ENCODE results near the gene TNS3. TPM values are rescaled to one million over a fixed set of nuclear protein-coding genes. Genes with fewer than 3 reads are reported as not detected.

TNS3 gene
- polyA plus RNA-seq, 3 donors = 92.4 to 94.7 (median 93.7) TPM

DNA sequence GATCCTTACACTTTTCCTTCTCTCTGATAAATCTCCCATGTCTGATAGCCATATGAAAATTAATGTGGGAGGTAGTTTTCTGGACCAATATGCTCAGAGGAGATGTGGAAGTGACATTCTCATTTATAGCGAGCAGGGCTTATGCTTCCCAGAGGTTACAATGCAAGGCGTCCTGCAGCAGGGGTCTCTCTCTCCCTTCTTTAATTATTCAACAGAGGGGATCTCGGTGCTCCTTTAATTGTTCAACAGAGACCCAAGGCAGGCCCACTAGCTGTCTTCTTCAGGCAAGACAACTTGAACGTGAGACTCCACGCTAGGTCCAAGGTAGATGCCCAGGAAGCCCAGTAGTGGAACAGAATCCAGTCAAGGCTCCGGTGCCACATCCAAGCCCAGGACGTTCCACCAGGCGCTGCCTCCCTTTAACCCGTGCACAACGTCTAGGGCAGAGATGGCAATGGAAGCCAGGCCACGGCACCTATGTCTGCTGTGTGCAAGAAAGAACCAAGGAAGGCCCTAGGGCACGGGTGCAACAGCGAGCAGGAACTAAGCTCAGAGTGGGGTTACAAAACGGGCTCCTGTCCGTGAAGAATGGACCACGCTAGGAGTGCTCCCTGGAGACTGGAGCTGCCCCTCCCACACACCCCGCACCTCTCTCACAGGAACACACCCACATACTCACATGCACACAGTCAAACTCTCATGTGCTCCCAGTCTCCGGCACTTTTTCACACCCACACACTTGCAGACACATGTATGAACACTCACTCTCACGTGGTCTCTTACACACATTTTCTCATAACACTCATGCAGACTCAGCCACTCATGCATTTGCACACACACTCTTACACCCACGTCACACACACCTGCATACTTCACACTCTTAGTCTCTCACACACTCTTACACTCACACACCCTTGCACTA, 230.4 kb downstream of the TNS3 start:
- no peak for DNase-seq

GRCh38 chr7:47350425-47350824, 231.5 kb downstream of the TNS3 start:
- no peak for DNase-seq

GRCh38 chr7:47349401-47349800, 232.5 kb downstream of the TNS3 start:
- DNase-seq = no peak

DNA sequence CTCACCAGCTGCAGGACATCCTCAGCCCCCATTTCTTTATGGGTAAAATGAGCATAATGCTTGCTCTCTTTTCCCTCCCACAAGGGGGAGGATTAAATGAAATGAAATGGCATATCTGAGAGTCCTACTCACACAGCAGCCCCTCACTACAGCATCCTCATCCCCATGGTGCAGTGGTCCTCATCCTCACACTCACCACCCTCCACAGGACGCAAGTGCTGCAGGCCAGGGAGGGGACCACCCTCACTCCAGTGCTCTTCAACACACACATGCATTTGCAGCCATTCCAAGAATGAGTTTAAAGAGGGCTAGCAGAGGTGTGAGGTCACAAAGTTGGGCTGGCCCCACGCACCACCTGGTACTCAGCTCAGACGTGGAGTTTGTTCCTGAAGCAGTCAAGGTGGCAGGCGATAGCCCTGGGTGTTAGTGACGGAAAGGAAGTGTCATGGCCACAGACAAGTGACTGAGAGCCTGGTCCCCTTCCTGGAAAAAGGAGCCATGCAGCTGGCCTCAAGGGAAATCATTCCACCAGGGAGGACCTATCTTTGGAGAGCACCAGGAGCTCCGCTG, 234.0 kb downstream of the TNS3 start:
- no peak for DNase-seq

DNA sequence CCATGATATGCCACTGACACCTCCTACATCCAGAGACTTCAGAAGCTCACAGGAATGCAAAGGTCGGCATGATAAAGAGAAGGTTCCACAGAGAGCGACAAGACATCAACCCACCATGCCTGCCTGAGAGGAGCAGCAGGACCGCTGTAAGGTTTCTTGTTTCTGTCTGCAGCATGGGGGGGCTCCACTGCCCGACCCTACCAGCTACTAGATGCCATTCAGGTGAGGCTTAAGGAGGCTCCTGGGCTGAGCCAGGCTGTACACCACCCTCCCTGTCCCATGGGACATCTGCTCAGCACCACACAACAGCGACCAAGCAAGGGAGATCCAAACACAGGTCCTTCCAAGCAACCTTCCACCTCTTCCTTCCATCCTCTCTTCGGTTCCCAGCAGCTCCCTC, 234.6 kb downstream of the TNS3 start:
- no peak for DNase-seq

DNA sequence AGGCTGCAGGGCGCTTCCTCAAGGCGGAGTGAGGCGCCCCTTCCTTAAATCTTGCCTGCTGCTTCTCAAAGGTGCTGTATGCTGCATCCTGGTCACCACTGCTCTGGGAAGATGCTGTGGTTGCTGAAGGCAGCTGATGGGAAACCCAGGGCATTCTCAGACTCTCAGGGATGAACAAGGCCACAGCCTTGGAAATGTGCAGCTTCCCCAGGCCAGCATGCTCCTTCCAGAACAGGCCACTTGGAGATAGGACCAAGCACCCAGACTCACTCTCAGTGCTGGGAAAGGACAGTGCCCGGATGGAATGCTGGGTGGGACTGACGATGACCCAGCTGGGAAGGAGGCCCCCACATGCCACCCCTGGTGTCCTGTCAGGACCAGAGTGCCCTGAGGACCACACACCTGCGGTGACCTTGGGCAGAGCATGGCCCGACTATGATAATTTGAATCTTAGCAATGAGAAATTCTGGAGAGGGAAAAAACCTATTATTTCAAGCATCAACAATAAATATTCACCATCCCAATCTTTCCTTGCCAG, 235.5 kb downstream of the TNS3 start:
- no peak for DNase-seq

DNA sequence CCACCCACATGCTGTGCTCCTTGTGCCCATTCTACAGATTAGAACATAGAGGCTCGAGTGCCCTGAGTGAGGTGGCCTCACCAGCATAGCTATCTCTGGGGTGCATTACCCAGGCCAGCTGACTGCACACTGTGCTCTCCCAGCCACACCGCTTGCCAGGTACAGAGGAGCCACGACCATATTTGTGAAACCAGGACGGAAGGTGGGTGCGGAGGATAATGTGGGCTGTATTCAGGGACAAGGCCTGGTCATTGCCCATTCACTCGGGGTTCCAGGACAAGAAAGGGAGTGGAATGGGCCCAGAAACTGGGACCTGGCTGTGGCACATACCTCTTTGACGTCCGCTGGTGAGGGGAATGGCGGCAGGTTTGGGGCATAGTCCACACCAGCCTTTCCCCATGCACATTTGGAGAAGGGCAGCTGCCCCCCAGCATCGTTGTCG, 236.0 kb downstream of the TNS3 start:
- DNase-seq = no peak

DNA sequence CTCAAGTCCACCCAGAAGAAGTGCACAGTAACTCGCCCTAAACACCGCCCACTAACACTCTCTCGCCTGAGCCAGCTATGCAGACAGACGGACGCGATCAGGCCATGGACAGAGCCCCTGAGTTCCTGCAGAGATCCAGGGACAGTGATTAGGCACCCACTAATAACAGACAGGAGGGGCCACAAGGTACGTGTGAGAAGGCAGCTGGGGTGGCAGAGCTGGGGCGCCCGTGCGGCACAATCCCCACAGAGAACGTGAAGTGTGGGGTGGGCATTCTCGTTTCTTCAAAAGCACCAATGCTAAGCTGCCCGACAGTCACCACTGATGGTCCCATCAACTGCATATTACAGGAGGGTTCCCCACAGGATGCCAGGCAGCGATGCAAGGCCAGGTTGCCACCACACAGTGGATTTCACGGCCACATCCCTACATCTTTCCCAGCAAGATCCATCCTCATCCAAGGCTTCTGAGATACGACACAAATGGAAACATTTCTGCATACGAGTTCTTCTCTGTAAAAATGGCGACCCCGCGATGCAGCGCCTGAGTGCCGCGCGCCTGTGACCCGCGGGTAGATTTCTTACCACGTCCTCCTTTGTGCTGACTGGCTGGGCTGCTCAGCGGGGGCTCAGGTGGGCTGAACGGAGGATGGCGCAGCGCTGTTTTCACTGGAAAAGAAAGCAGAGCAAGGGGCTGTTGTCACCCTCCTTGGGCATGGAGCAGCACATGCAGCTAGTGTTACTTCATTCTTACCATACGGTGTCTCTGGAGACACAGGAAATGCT, 237.5 kb downstream of the TNS3 start:
- no peak for DNase-seq

- no peak for DNase-seq
Measured at GRCh38 chr7:47343061-47343455, 238.9 kb downstream of the TNS3 start.

DNA sequence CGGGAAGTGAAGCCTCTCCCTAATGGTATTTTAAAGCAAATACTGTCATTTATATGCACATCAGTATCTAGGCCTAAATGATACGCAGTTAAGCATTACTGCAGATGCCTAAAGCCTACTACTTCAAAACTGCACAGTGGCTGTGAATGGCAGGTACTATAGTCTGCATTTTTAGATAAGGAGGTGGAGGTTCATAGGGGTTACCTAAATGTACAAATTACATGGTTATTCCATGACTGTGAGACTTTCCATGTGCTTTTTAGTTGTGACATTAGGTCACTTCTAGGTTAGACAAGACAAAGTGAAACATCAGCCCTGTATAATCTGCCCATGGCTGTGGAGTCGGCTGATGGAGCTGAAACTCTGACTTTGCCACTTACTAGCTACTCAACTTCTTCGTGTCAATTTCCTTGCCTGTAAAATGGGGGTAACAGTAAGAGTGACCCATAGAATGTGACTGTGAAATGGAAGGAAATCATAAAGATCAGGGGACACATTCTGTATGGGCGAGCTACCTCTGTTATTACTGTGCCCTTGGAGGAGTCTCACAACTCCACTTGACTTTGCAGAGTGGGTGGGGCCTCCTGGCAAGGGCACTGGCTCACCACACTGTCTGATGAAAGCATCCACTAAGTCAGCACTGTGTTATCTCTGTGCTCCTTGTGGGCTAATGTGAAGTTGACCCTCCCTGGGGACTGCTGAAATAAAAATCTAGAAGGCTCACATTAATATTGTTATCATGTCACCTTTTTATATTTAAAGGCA, 239.4 kb downstream of the TNS3 start:
- DNase-seq = no peak

DNA sequence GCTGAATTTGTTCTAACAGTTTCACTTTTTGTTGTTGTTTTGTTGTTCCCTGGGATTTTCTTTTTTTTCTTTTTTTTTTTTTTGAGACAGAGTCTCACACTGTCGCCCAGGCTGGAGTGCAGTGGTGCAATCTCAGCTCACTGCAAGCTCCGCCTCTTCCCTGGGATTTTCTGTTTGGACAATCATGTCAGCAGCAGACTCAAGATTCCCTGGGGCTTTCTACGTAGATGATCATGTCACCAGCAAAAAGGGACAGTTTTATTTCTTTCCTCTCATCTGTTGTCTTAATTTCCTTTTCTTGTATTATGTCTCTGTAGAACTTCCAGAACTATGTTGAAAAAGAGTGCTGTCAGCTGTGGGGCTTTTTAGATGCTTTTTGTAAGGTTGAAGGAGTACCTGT, 241.4 kb downstream of the TNS3 start:
- DNase-seq = no peak

- no peak for DNase-seq
Measured at GRCh38 chr7:47338026-47338425, 243.9 kb downstream of the TNS3 start.

GRCh38 chr7:47337531-47337930, 244.4 kb downstream of the TNS3 start:
- DNase-seq = no peak

- DNase-seq = no peak
Measured at GRCh38 chr7:47336472-47337425, 245.2 kb downstream of the TNS3 start.

DNA sequence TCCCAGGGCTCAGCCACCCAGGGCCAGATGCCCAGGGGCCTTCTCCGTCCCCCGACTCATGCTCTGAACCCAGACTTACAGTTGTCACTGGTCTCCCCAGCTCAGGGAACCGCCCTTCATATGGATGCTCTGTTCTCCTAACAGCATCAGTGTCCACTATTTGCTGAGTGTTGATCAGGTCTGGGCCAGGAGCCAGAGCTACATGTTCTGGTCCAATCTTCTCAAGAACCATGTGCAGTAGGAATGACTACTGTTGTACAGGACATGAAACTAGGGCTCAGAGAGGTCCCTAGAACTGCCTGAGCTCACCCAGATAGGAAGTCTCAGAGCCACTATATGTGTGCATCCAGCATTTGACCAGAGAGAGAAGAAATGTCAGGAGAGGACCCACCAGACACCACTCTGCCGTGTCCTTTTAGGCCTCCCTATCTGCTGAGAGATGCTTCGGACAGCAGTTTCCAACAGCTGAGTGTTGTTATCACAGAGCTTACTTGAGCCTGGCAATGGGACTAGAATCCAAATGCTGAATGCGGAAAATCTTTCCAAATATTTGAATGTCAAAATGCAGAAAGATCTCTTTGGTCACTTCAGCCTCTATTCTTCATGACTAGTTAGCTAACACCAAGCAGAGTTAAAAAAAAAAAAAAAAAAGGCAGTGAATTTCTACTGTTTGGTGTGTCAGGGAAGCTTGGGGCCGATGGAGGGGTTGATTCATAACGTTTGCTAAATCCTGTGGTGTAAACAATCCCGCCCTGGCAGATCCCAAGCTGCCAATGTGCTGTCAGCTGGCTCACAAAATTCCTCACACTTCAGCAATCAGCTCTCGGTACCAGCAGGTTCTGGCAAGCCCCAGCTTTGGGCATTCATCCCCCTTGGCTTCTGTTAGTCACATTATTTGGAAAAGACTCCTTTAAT, 246.1 kb downstream of the TNS3 start:
- no peak for DNase-seq

DNA sequence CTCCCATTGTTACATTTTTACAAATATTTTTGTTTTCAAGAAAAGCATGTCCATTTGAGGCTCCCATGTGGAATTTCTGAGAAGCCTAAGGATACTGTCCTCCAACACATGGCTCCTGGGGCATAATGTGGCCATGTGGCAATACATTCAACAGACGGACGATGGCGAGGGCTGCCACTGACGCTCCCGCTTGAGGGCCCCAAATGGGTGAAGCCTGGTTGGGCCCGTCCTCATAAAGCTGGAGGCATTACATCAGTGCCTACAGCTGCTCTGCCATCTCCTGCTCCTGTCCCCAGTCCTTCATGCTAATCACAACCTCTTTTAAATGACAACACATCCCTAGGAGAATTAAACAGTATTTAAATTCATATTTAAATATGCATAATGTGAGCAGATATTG, 246.8 kb downstream of the TNS3 start:
- no peak for DNase-seq

- no peak for DNase-seq
Measured at GRCh38 chr7:47333959-47334358, 248.0 kb downstream of the TNS3 start.

- DNase-seq = no peak
Measured at GRCh38 chr7:47333554-47333887, 248.4 kb downstream of the TNS3 start.

All from renal pelvis (tissue), 4 donors.